Upper lobe of left lung (tissue), 4 donors: ENCODE results near the gene NHS.

Source experiments
- CTCF ChIP-seq, 6 experiments: fragments of 450-650 bp in 4 of 6; fragments of 200-600 bp in 2 of 6; sonication (generic) in 2 of 6; IDR thresholded peaks; one replicate each; pipeline ENCODE4 v1.5.1; 2016 to 2019; ENCODE audit warnings: antibody characterized with exemption in 6 of 6
- EP300 ChIP-seq, 4 donors: sonication (generic); formaldehyde crosslinking; IDR thresholded peaks; one replicate each; pipeline ENCODE4 v1.5.1; 2017; ENCODE audit warnings: antibody characterized with exemption in 4 of 4, control low read depth in 2 of 4
- POLR2A ChIP-seq, 4 donors: fragments of 450-650 bp; IDR thresholded peaks; one replicate each; pipeline ENCODE4 v1.5.1; 2016 to 2017; ENCODE audit warnings: antibody characterized with exemption in 4 of 4, mild to moderate bottlenecking in 2 of 4
- POLR2AphosphoS5 ChIP-seq, 2 donors: sonication (generic); formaldehyde crosslinking; IDR thresholded peaks; one replicate each; pipeline ENCODE4 v1.5.1; 2017; ENCODE audit warnings: antibody characterized with exemption in 2 of 2

- TF ChIP-seq CTCF (IDR thresholded peaks at IDR 0.05) (no peak), POLR2AphosphoS5 (IDR thresholded peaks at IDR 0.05) (no peak), EP300 (IDR thresholded peaks at IDR 0.05) (no peak), POLR2A (IDR thresholded peaks at IDR 0.05) (no peak)
Measured at GRCh38 chrX:17497193-17497592, 122.2 kb downstream of the NHS start.
